Hepatocyte (in vitro differentiated cells): Measurements from ENCODE around the gene C16orf92.

Experiments
- CTCF ChIP-seq: fragments of 200-600 bp; sonication (generic); IDR thresholded peaks from 2 replicates; pipeline ENCODE4 v1.5.1; 2016; ENCODE audit warnings: antibody characterized with exemption, mild to moderate bottlenecking; ENCODE audit not compliant: poor library complexity
- EZH2 ChIP-seq: fragments of 200-600 bp; sonication (generic); IDR thresholded peaks from 2 replicates; pipeline ENCODE4 v1.6.1; 2016; ENCODE audit warnings: antibody characterized with exemption, mild to moderate bottlenecking, borderline replicate concordance

- TF ChIP-seq CTCF (no peak), EZH2 (no peak)
Measured at GRCh38 chr16:29975811-29976511, 47.0 kb upstream of the C16orf92 start.
